Peyer's patch (tissue), 4 donors: ENCODE results near the gene NFATC2IP. TPM values are rescaled to one million over a fixed set of nuclear protein-coding genes. Genes with fewer than 3 reads are reported as not detected.

Experiments used
- DNase-seq, 3 donors: peaks; one replicate each; pipeline ENCODE4 v3.0.0-alpha.2; 2017 to 2019
- H3K27ac ChIP-seq, 4 donors: fragments of 200-600 bp; sonication (generic); one replicate each; pipeline ENCODE4 v1.5.1; 2016 to 2019
- H3K27me3 ChIP-seq, 2 donors: fragments of 200-600 bp; sonication (generic); one replicate each; pipeline ENCODE4 v1.5.1; 2019
- H3K36me3 ChIP-seq, 3 donors: fragments of 200-600 bp; sonication (generic); one replicate each; pipeline ENCODE4 v1.5.1; 2016 to 2019
- H3K4me1 ChIP-seq, 4 donors: fragments of 200-600 bp; sonication (generic); one replicate each; pipeline ENCODE4 v1.5.1; 2016 to 2019
- H3K4me3 ChIP-seq, 4 donors: fragments of 200-600 bp; sonication (generic); 1 replicate in 3 of 4; 2 replicates in 1 of 4; pipeline ENCODE4 v1.5.1; 2016 to 2019; ENCODE audit warnings: mild to moderate bottlenecking in 1 of 4
- H3K9me3 ChIP-seq, 4 donors: fragments of 200-600 bp; sonication (generic); one replicate each; pipeline ENCODE4 v1.5.1; 2016 to 2019; ENCODE audit warnings: mild to moderate bottlenecking in 1 of 4
- POLR2A ChIP-seq, 2 donors: fragments of 450-650 bp; IDR thresholded peaks; one replicate each; pipeline ENCODE4 v1.5.1; 2017; ENCODE audit warnings: antibody characterized with exemption in 2 of 2, mild to moderate bottlenecking in 2 of 2, moderate library complexity in 2 of 2
- total RNA-seq, 4 donors: library from RNA; depleted of rRNA; stranded (reverse); fragments of >200 nt; gene quantifications; one replicate each; pipeline ENCODE4 v1.1.0, GENCODE V29; 2016
- TF ChIP-seq, protein P1 (sequence below), 6 experiments: fragments of 450-650 bp in 4 of 6; fragments of 200-600 bp in 2 of 6; sonication (generic) in 1 of 6; IDR thresholded peaks; one replicate each; pipeline ENCODE4 v1.5.1; 2017 to 2019; ENCODE audit warnings: antibody characterized with exemption in 6 of 6, mild to moderate bottlenecking in 3 of 6, moderate library complexity in 1 of 6

NFATC2IP gene
- total RNA-seq, 4 donors from 2014 or later, result 53.8 to 86.5 (median 79.6) TPM

- Histone ChIP-seq H3K4me3 (no peak overlapping the region), H3K27me3 (no peaks in the 10 kb centered on the region), H3K4me1 (no peaks in the 10 kb centered on the region), H3K36me3 (peaks cover 0 to 56% (median 0%) of the 10 kb centered on the region in 3 donors), H3K9me3 (no peaks in the 10 kb centered on the region), H3K27ac (no peak overlapping the region)
- DNase-seq, result no peak
- TF ChIP-seq, protein P1, sequence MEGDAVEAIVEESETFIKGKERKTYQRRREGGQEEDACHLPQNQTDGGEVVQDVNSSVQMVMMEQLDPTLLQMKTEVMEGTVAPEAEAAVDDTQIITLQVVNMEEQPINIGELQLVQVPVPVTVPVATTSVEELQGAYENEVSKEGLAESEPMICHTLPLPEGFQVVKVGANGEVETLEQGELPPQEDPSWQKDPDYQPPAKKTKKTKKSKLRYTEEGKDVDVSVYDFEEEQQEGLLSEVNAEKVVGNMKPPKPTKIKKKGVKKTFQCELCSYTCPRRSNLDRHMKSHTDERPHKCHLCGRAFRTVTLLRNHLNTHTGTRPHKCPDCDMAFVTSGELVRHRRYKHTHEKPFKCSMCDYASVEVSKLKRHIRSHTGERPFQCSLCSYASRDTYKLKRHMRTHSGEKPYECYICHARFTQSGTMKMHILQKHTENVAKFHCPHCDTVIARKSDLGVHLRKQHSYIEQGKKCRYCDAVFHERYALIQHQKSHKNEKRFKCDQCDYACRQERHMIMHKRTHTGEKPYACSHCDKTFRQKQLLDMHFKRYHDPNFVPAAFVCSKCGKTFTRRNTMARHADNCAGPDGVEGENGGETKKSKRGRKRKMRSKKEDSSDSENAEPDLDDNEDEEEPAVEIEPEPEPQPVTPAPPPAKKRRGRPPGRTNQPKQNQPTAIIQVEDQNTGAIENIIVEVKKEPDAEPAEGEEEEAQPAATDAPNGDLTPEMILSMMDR (IDR thresholded peaks at IDR 0.05), result no peak
- no peak for TF ChIP-seq POLR2A (IDR thresholded peaks at IDR 0.05)
These were observed 45.9 kb upstream of the NFATC2IP start for GRCh38 chr16:28904828-28905227.

- H3K4me1 ChIP-seq, result no peaks in the 10 kb centered on the region
- H3K36me3 ChIP-seq, result peaks cover 0 to 56% (median 0%) of the 10 kb centered on the region in 3 donors
- no peak overlapping the region for H3K27ac ChIP-seq
- no peak for TF ChIP-seq POLR2A (IDR thresholded peaks at IDR 0.05)
- TF ChIP-seq, protein P1 (IDR thresholded peaks at IDR 0.05), result no peak
- H3K9me3 ChIP-seq, result no peaks in the 10 kb centered on the region
- H3K4me3 ChIP-seq, result no peak overlapping the region
- DNase-seq, result no peak
- no peaks in the 10 kb centered on the region for H3K27me3 ChIP-seq
These were observed 45.4 kb upstream of the NFATC2IP start for GRCh38 chr16:28905229-28905754.

- DNase-seq, result no peak
- H3K36me3 ChIP-seq, result peaks cover 0 to 56% (median 0%) of the 10 kb centered on the region in 3 donors
- TF ChIP-seq, protein P1 (IDR thresholded peaks at IDR 0.05), result no peak
- no peak for TF ChIP-seq POLR2A (IDR thresholded peaks at IDR 0.05)
These were observed 44.9 kb upstream of the NFATC2IP start for GRCh38 chr16:28905800-28906372.

DNA sequence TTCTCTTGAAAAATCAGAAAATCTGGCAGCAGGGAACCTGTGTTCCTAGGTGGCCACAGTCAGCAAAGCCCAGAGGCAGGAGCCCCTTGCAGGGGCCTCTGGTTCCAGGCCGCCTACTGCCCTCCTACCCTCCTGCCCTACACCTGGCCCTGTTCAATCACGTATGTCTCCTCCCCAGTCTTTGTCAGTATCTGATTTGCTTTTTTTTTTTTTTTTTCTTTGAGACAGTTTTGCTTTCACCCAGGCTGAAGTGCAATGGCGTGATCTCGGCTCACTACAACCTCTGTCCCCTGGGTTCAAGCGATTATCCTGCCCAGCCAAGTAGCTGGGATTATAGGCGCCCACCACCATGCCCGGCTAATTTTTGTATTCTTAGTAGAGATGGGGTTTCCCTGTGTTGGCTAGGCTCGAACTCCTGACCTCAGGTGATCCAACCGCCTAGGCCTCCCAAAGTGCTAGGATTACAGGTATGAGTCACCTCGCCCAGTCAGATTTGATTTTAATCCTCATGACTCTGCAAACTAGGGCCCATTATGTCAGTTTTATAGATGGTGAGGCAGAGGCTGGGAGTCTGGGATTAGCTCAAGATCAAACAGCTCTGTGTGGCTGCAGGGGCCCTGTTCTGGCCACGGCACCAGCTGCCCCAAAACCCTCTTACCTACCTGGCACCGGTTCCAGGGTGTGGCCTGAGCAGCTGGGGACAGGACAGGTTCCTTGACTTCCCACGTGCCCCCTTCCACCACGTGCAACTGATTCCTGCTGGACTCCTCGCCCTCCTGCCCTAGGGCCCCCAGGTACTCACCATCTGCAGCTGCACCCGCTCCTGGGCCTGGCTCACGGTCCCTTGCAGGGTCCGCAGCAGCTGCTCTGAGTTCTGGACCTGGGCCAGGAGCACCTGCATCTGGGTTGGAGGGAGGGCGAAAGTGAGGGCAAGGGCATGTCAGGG lies 40.4 kb upstream of the NFATC2IP start:
- DNase-seq, result peak in 2 of 3 donors; percentile 64 to 71
- Histone ChIP-seq H3K27me3 (no peaks in the 10 kb centered on the region), H3K27ac (peak overlapping the region; percentile 22 to 69 (median 52)), H3K36me3 (peaks cover 0 to 68% (median 0%) of the 10 kb centered on the region in 3 donors), H3K4me3 (no peak overlapping the region), H3K4me1 (no peaks in the 10 kb centered on the region), H3K9me3 (no peaks in the 10 kb centered on the region)
- TF ChIP-seq, protein P1 (IDR thresholded peaks at IDR 0.05), result no peak
- TF ChIP-seq POLR2A (IDR thresholded peaks at IDR 0.05), result no peak

More at GRCh38 chr16:28905800-28906372, 44.9 kb upstream of the NFATC2IP start:
- Histone ChIP-seq H3K4me1 (no peaks in the 10 kb centered on the region), H3K4me3 (no peak overlapping the region), H3K27ac (no peak overlapping the region), H3K9me3 (no peaks in the 10 kb centered on the region), H3K27me3 (no peaks in the 10 kb centered on the region)

DNA sequence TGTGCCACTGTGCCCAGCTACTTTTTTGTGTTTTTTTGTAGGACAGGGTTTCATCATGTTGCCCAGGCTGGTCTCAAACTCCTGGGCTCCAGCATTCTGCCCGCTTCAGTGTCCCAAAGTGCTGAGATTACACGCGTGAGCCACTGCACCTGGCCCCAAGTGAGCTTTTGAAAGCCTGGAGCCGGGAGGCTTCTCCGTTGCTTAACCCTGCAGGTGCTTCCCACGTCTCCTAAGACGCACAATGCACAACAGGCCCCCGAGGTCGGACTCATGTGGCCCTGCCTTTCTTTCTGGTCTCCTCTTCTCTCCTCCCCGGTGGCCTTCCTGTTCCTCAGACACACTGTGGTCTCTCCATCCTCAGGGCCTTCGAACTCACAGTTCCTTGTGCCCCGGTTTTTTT lies 38.2 kb upstream of the NFATC2IP start:
- Histone ChIP-seq H3K27me3 (no peaks in the 10 kb centered on the region), H3K36me3 (peaks cover 0 to 68% (median 0%) of the 10 kb centered on the region in 3 donors), H3K4me3 (no peak overlapping the region), H3K4me1 (no peaks in the 10 kb centered on the region), H3K9me3 (no peaks in the 10 kb centered on the region), H3K27ac (no peak overlapping the region)
- DNase-seq, result no peak
- TF ChIP-seq POLR2A (IDR thresholded peaks at IDR 0.05), result no peak
- TF ChIP-seq, protein P1 (IDR thresholded peaks at IDR 0.05), result no peak
